Activated naive CD4-positive, alpha-beta T cell treated with anti-CD3 and anti-CD28 coated beads, Interleukin-2, amount 50 U/mL, for 24 hours (primary cell): ENCODE data around the gene MICU1.
"Not testable (repeated sequence)": the region's sequence is repeated elsewhere in the genome, so short reads cannot be mapped to it uniquely, and the experiment has no call there.

Experiments
- H3K27ac Mint-ChIP-seq: one replicate; pipeline ENCODE4 v1.8.0; 2021; ENCODE audit warnings: mild to moderate bottlenecking, mixed read lengths
- H3K27me3 Mint-ChIP-seq: one replicate; pipeline ENCODE4 v1.8.0; 2021; ENCODE audit warnings: mixed read lengths
- H3K36me3 Mint-ChIP-seq: one replicate; pipeline ENCODE4 v1.8.0; 2021; ENCODE audit warnings: mixed read lengths
- H3K4me1 Mint-ChIP-seq: one replicate; pipeline ENCODE4 v1.8.0; 2021; ENCODE audit warnings: mixed read lengths
- H3K4me3 Mint-ChIP-seq: one replicate; pipeline ENCODE4 v1.8.0; 2021; ENCODE audit warnings: mild to moderate bottlenecking, mixed read lengths
- H3K9me3 Mint-ChIP-seq: one replicate; pipeline ENCODE4 v1.8.0; 2021; ENCODE audit warnings: mixed read lengths

Gene MICU1

DNA sequence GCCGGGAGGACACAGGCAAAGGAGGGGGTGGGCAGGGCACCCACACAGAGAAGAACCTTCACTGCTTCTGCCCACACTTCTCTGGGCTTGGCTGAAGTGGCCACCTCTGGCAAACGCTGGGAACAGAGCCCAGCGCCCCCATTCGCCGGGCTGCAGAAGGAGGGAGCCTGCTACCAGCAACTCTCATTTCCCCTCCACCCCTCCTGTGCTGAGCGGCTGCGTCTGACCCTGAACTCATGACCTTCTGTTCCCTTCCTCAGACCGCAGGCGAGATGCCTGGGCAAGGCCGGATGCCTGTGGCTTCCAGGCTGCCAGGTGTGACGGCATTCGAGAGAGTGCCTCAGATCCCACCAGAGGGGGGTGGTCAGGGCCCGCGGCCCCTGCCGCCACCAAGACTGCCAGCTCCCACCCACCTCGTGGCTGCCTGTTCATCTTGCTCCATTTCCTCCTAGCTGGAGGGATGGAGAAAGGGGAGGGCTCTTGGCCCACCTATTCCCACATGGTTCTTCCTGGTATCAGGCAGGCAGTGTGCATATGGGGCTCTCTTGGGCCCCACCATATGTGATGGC, 291.0 kb downstream of the MICU1 start:
- H3K4me3 Mint-ChIP-seq, result peak overlapping the region; percentile 60
- H3K4me1 Mint-ChIP-seq, result peaks cover 73% of the 10 kb centered on the region
- H3K36me3 Mint-ChIP-seq, result peaks cover 3% of the 10 kb centered on the region

DNA sequence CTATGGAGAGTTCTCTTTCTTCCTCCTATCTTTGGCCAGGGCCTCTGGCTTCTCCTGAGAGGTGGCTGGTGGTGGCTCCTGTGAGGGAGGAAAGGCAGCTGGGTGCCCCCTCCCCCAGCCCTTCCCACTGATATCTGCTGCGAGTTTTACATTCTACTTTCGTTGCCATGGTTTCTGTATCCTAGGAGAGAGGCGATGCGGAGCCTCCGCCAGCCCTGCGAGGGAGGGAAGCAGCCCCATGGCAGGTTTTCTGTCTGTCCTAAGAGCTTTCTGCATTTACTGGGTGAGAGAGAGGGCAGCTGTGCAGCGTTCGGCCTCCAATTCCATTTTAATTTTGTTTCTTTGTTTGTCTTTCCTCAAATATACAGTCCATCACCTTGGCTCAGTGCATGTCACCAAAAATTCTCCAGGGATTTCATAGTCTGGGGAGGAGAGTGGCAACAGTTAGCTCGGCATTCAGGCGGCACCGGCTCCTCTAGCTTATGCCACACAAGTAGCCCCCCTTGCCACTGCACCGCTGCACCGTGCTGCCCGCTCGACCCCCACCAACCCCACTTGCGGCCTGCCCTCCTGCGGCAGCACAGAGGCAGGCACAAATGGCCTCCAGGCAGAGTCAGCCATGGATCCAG, 291.6 kb downstream of the MICU1 start:
- H3K4me3 Mint-ChIP-seq, result peak overlapping the region; percentile 60
- H3K36me3 Mint-ChIP-seq, result peaks cover 3% of the 10 kb centered on the region
- peak overlapping the region; percentile 65 for H3K27ac Mint-ChIP-seq
- H3K9me3 Mint-ChIP-seq, result no peaks in the 10 kb centered on the region
- H3K27me3 Mint-ChIP-seq, result no peaks in the 10 kb centered on the region
- peaks cover 79% of the 10 kb centered on the region for H3K4me1 Mint-ChIP-seq

More for the DNA sequence above, 291.0 kb downstream of the MICU1 start:
- no peaks in the 10 kb centered on the region for H3K27me3 Mint-ChIP-seq
- peak overlapping the region; percentile 74 for H3K27ac Mint-ChIP-seq
- H3K9me3 Mint-ChIP-seq, result no peaks in the 10 kb centered on the region

DNA sequence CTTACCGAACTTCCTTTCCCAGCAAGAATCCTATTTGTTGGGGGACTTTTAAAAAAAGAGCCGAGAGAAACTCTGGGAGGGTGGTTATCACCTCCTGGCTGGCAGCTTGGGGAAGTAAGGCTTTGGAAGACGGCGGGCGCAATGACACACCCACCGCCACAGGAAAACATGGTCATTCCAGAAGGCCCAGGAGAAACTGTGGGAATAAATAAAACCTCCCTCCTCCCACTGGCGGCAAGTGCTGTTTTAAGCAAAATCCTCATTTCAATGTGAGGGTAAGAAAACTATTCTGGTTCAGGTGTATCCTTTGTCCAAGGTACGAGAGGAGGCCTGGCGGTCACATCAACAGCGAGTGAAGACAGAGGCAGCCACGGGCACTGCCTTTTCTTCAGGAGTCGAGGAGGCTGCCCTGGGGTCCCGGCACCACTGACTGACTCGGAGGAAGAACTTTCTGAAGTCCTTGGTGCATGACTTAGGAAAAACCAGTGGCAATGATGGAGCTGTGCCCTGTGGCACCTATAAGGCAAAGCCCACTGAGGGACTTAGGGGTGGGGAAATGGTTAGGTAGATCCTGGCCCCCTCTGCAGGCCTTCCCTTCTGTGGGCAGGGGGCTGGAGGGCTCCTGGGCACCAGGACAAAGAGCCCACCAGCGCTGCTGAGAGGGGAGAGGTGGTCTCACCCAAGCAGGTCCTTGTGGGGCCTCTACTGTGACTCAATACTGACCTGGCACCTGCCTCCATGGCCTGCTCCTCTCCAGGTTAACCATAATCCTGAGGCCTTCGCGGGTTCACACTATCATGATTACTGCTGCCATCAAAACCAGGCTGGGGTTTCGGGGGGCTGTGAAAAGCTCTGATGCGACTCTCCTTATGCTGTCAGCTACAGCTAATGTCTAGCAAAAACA, 292.5 kb downstream of the MICU1 start:
- no peaks in the 10 kb centered on the region for H3K27me3 Mint-ChIP-seq
- no peaks in the 10 kb centered on the region for H3K9me3 Mint-ChIP-seq
- H3K4me1 Mint-ChIP-seq, result peaks cover 85% of the 10 kb centered on the region
- peaks cover 3% of the 10 kb centered on the region for H3K36me3 Mint-ChIP-seq
- H3K4me3 Mint-ChIP-seq, result no peak overlapping the region
- H3K27ac Mint-ChIP-seq, result peak overlapping the region; percentile 87

DNA sequence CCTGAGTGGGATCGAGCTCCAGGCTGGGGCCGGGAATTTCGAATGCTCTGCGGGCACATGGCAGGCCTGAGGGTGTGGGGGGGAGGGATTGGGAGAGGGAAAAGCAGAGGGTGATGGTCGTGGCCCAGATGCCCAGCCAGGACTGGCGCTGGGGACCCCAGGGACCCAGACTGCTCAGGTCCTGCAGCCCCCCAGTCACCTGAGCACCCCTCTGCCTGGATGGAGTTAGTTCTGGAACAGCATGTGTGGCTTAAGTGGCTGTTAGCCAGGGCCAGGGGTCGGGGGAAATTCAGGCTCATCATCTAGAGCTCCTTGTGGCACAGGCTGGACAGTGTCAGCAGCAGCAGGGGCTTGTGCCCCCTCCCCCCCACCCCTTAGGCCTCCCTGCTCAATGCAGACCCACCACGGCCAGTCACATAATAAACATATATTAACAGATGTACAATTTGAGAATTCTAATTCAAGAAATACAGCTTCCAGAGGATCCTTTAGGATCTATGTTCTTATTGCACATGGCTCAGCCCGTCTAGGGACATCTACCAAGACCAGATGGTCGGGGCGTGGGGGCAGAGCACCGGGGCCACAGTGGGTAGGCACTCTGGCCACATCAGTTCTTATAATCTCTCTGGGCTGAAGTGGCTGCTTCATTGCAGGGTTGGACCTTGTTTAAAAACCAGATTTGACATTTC, 293.3 kb downstream of the MICU1 start:
- Mint-ChIP-seq H3K9me3 (no peaks in the 10 kb centered on the region), H3K27me3 (no peaks in the 10 kb centered on the region), H3K4me1 (peaks cover 93% of the 10 kb centered on the region), H3K4me3 (peak overlapping the region; percentile 3), H3K36me3 (peaks cover 3% of the 10 kb centered on the region), H3K27ac (no peak overlapping the region)

DNA sequence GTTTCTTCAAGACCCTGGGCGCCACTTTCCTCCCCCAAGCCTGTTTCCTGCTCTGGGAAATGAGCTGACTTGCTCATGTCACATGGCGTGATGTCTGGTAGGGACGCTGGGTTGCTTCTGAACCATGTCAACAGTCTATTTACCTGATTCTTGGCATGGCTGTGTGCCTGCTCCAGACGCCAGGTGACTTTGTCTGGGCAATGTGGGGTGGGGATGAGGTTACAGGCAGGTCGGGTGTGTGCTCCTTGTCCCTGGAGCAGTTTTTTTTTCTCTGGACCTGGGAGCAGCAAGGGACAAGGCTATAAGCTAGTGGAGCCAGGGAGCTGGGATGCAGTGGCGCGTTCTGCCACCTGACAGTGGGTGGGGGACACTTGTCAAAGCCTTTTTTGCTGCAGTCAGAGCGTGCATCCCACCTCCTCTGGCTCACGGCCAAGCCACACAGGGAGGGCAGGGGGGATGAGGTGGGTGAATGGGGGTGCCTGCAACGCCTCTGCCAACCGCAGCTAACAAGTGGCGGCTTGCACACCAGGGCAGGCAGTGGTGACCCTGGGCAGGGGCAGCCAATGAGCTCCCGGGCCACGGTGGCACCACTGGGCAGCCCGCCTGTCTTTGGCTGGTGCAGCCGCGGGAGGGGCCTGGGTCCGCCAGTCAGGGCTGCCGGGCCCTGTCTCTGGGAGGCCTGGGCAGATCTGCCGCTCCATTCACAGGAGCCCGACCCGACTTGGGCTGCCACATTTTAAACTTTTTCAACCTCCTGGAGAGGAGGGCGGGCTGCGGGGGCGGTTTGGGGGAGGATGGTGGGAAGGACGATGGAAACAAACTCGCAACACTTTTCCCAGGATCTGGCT, 294.1 kb downstream of the MICU1 start:
- Mint-ChIP-seq H3K27ac (peak overlapping the region; percentile 73), H3K4me1 (peaks cover 90% of the 10 kb centered on the region), H3K27me3 (no peaks in the 10 kb centered on the region), H3K9me3 (no peaks in the 10 kb centered on the region), H3K4me3 (peak overlapping the region; percentile 61), H3K36me3 (peaks cover 2% of the 10 kb centered on the region)

DNA sequence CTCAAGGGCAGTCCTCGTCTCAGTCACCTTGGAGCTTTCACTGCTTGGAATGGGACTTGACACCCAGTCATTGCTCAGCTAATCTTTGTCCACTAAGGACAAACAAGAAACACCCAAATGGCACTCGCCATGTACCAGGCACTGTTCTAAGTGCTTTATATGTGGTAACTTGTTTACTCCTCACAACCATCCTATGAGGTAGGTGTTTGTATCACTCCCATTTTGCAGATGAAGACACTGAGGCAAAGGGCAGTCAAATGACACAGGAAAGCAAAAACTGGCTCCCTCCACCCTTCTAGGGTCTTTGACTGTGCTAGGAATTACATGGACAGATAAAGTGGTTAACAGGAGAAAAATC, 295.8 kb downstream of the MICU1 start:
- Mint-ChIP-seq H3K36me3 (peaks cover 3% of the 10 kb centered on the region), H3K9me3 (no peaks in the 10 kb centered on the region), H3K4me3 (peak overlapping the region; percentile 49), H3K27me3 (no peaks in the 10 kb centered on the region), H3K4me1 (peaks cover 78% of the 10 kb centered on the region), H3K27ac (peak overlapping the region; percentile 72)

DNA sequence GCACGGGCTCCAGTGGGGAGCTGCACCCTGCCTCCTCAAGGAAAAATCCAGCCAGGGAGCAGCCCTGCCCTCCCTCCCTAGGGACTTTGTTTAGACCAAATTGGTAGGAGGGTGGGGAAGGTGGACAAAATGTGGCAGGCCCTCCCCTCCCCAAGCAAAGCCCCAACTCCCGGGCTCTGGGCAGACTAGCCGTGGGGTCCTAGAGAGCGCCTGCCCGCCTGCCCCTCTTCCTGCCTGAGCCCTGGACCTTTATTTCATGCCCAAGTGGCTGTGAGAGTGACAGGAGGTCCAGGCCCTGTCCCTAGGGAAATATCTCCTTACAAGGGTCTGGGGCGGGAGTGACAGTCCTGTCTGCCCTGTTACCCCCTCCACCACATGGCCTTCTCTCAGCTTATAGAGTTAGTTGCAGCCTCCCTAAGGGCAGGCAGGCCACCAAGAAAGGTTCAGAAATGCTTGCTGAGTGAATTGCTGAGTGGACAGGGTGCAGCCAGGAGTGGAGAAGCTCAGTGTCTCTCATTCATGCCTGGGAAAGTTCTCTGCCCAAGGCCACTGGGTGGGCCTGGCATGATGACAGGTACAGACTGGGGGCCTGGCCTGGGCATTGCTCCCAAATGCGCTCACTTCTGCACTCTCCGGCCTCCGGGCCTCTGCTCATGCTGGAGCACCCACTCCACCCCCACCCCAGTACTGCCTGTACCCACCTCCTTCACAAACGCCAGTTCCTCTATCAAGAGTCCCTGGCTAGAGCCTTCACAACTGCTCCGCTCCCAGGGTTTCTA, 296.4 kb downstream of the MICU1 start:
- Mint-ChIP-seq H3K27ac (peak overlapping the region; percentile 72), H3K36me3 (peaks cover 3% of the 10 kb centered on the region), H3K4me3 (peak overlapping the region; percentile 49), H3K4me1 (peaks cover 78% of the 10 kb centered on the region), H3K9me3 (no peaks in the 10 kb centered on the region), H3K27me3 (no peaks in the 10 kb centered on the region)

DNA sequence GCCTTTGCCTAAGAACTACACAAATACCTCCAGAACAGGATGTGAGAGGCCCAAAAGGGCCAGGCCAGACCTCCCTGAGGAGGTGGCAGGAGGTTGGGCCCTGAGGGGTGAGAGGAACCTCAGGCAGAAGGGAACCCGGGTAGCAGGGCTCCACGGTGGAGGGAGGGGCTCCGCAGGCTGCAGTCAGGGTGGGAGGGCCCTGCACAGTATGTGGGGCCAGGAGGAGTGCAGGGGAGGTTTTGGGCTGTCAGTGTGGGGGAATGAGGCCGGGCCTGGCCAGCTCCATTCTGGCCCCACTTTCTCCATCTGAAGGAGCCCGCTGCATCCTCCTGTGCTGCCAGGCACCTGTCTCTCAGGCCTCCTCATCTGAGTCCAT, 297.1 kb downstream of the MICU1 start:
- H3K4me1 Mint-ChIP-seq, result peaks cover 78% of the 10 kb centered on the region
- H3K36me3 Mint-ChIP-seq, result peaks cover 2% of the 10 kb centered on the region
- no peaks in the 10 kb centered on the region for H3K27me3 Mint-ChIP-seq
- no peak overlapping the region for H3K27ac Mint-ChIP-seq
- H3K4me3 Mint-ChIP-seq, result peak overlapping the region; percentile 15
- no peaks in the 10 kb centered on the region for H3K9me3 Mint-ChIP-seq

DNA sequence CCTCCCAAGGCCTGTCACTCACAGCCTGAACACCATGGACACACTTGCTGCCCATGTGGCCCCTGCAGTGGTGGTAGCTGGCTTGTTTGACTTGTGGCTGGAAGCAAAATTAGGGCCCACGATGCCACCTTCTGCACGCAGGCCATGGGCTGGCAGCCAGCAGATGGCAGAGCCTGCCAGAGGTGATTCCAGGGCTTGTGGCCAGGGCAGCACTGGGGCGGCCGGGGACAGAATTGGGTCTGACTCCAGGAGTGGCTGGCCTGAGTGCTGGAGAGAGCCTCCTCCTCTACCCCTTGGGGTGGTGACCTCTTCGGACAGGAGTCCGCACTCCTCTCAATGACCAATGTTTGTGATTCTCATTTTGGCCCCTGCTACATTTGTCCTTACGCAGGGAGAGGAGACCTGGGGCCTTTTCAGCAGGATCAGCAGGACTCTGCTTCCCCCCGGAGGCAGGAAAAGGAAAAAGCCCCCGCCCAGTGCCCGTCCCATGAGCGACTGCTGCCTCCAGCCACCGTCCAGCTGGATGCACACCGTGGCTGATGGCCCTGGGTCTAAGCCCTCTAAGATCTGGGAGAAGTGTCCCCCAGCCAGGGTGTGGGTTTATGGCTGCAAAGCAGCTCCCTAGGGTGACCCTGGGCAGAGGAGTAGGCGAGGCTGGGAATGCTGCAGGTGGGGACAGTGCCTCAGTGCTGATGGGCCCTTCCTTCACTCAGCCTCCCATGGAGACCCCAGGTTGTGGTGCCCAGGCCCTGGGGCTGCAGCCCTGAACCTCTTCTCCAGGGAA, 297.6 kb downstream of the MICU1 start:
- peaks cover 2% of the 10 kb centered on the region for H3K36me3 Mint-ChIP-seq
- peak overlapping the region; percentile 68 for H3K27ac Mint-ChIP-seq
- peak overlapping the region; percentile 95 for H3K4me3 Mint-ChIP-seq
- no peaks in the 10 kb centered on the region for H3K27me3 Mint-ChIP-seq
- H3K4me1 Mint-ChIP-seq, result peaks cover 78% of the 10 kb centered on the region
- H3K9me3 Mint-ChIP-seq, result no peaks in the 10 kb centered on the region

DNA sequence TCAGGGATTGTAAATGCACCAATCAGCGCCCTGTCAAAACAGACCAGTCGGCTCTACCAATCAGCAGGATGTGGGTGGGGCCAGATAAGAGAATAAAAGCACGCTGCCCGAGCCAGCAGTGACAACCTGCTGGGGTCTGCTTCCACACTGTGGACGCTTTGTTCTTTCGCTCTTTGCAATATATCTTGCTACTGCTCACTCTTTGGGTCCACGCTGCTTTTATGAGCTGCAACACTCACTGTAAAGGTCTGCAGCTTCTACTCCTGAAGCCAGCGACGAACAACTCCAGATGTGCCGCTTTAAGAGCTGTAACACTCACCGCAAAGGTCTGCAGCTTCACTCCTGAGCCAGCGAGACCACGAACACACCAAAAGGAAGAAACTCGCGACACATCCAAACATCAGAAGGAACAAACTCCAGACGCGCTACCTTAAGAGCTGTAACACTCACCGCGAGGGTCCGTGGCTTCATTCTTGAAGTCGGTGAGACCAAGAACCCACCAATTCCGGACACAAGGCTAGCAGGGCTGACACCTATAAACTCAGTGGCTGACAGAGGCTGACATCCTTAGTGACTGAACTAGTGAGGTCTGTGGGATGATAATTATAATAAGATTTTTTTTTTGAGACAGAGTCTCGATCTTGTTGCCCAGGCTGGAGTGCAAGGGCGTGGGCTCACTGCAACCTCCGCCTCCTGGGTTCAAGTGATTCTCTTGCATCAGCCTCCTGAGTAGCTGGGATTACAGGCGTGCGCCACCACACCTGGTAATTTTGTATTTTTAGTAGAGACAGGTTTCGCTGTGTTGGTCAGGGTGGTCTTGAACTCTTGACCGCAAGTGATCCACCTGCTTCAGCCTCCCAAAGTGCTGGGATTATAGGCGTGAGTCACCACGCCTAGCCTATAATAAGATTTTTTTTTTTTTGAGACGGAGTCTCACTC, 298.9 kb downstream of the MICU1 start:
- not testable (repeated sequence) for H3K36me3 Mint-ChIP-seq, H3K9me3 Mint-ChIP-seq, H3K27me3 Mint-ChIP-seq
- Mint-ChIP-seq H3K27ac (peak overlapping the region; percentile 99), H3K4me1 (peaks cover 79% of the 10 kb centered on the region), H3K4me3 (peak overlapping the region; percentile 95)

DNA sequence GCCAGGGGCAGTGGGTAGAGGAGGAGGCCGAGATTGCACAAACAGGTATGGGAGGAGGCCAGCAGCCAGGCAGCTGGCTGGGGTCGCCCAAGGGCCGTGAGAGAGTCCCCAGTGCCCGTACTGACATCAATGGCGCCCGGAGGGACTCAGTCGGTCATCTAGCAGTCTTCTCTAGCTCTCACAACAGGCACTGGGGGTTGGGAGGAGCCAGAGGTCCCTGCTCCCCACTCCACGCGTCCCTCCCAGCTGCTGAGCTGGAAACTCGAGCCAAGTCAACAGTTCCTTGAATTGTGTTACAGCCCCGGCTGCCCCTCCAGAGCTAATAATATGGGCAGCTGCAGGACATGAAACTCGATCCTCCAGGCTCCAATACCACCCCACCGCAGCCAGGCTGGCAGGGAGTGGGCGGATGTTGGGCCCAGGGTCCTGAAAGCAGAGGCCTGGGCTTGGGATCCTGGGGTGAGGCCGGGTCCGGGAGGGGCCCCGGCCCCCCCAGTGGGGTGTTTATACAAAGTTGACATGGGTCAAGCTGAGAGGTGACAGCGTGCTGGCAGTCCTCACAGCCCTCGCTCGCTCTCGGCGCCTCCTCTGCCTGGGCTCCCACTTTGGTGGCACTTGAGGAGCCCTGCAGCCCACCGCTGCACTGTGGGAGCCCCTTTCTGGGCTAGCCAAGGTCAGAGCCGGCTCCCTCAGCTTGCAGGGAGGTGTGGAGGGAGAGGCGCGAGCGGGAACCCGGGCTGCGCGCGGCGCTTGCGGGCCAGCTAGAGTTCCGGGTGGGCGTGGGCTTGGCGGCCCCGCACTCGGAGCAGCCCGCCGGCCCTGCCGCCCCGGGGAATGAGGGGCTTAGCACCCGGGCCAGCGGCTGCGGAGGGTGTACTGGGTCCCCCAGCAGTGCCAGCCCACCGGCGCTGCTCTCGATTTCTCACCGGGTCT, 300.4 kb downstream of the MICU1 start:
- H3K4me1 Mint-ChIP-seq, result peaks cover 78% of the 10 kb centered on the region
- H3K9me3 Mint-ChIP-seq, H3K36me3 Mint-ChIP-seq, H3K4me3 Mint-ChIP-seq, H3K27me3 Mint-ChIP-seq, H3K27ac Mint-ChIP-seq: not testable (repeated sequence)

DNA sequence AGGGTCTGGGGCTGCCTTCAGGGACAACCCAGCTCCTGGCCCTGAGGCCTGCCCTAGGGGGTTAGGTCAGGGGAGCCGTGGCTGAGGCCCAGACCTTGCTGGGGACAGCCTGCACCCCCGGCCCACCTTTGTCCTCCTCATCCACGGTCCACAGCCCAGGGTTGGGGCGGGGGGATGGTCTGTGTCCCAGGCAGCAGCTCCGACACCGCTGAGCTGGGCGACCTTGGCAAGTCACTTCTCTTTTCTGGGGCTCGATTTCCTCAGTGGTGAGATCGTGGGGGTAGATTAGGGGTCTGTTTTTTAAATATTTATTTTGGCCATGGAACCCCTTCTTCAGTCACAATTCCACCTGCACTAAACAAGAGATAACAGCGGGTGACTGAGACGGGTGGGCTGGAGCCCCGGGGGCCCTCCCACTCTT, 302.1 kb downstream of the MICU1 start:
- H3K27me3 Mint-ChIP-seq, result no peaks in the 10 kb centered on the region
- H3K36me3 Mint-ChIP-seq, result peaks cover 4% of the 10 kb centered on the region
- H3K4me1 Mint-ChIP-seq, result peaks cover 75% of the 10 kb centered on the region
- H3K27ac Mint-ChIP-seq, result no peak overlapping the region
- H3K9me3 Mint-ChIP-seq, result no peaks in the 10 kb centered on the region
- no peak overlapping the region for H3K4me3 Mint-ChIP-seq
